Ecto neural progenitor cell (in vitro differentiated cells): ENCODE measurements around the gene CCDC92B.

Source experiments
- DNase-seq: peaks from one replicate; pipeline ENCODE4 v3.0.0-alpha.2; 2018; ENCODE audit warnings: low spot score

Gene CCDC92B

DNA sequence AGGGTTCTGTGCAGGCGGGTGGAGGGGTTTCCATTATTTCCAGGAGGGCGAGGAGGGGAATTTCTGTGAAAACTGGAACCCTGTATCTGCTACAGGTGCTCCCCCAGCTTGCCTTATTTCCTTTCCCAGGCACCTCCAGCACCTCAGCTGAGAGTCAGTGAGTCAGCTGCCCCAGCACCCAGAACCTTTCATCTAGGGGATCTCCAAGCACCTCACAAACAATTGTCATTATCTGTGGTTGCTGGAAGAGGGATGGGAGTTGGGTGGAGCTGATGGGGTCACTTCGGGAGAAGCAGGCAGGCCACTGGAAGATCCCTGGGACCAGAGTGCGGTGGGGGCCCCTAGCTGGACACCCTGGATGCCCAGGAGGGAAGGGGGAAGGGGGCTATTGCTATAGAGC is 27.8 kb downstream of the CCDC92B start:
- no peak for DNase-seq

DNA sequence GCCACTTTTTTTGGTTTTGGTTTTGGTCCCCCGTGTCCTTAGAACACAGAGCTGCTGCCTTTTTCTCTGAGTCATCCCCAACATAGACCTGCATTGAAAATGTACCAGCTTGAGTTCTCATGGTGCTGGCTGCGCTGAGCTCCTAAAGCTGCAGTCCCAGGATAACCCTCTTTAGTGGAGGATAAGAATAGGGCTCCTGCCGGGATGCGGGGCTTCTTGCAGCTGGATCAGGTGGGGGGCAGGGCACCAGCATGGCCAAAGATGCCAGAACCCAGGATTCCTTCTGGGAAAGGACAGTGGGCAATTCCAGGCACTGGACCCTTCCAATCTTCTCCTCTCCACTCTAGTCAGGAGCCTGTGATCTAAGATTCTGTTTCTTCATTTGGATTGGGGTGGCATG is 29.6 kb downstream of the CCDC92B start:
- no peak for DNase-seq

DNA sequence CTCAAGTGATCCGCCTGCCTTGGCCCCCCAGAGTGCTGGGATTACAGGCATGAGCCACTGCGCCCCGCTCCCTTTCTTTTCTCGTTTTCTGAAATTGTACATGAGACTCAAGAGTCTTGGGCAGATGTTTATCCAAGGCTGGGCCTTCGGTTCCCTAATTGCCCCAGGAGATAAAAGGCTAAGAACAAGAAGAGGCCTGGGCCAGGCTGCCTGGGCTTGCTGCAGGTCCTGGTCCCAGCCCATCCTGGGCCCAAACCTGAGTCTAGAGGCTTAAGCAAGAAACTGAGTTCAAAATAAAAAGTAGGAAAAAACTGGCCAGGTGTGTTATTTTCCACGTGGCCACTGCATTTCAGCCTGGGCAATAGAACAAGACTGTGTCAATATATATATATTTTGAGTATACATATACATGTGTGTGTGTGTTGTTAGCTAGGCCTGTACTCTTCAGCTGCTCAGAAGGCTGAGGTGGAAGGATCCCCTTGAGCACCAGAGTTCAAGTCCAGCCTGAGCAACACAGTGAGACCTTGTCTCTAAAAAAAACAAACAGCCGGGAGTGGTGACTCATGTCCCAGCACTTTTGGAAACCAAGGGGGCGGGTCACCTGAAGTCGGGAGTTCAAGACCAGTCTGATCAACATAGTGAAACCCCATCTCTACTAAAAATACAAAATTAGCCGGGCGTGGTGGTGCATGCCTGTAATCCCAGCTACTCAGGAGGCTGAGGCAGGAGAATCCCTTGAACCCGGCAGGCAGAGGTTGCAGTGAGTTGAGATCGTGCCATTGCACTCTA is 31.1 kb downstream of the CCDC92B start:
- no peak for DNase-seq

DNA sequence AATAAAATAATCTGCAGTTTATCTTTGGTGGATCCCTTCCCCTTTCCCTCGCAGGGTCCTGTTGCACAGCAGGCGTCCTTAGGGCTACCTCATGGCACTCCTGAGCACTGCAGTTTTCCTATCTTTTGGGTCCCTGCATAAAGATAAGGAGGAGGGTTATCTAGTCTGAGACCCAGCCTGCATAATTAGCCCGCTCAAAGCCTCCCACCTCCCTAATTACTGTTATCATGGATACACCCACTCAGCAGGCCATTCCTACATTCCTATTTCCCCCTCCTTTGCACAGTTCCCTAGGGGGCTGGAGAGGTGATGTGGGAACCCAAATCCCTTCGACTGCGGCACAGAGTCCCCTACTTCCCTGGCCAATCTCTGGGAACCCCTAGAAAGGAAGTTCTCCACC is 32.8 kb downstream of the CCDC92B start:
- DNase-seq: no peak

DNA sequence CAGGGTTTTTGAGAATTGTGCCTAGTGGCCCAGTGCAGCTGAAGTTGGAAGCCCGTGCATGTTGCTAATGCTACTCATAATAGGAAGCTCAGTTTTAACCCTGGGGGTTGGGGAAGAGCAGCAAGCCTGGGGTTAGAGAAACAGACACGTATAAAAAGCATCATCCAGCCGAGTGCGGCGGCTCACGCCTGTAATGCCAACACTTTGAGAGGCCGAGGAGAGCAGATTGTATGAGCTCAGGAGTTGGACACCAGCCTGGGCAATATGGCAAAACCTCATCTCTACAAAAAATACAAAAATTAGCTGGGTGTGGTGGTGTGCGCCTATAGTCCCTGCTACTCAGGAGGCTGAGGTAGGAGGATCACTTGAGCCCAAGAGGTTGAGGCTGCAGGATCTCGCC is 35.6 kb downstream of the CCDC92B start:
- no peak for DNase-seq

DNA sequence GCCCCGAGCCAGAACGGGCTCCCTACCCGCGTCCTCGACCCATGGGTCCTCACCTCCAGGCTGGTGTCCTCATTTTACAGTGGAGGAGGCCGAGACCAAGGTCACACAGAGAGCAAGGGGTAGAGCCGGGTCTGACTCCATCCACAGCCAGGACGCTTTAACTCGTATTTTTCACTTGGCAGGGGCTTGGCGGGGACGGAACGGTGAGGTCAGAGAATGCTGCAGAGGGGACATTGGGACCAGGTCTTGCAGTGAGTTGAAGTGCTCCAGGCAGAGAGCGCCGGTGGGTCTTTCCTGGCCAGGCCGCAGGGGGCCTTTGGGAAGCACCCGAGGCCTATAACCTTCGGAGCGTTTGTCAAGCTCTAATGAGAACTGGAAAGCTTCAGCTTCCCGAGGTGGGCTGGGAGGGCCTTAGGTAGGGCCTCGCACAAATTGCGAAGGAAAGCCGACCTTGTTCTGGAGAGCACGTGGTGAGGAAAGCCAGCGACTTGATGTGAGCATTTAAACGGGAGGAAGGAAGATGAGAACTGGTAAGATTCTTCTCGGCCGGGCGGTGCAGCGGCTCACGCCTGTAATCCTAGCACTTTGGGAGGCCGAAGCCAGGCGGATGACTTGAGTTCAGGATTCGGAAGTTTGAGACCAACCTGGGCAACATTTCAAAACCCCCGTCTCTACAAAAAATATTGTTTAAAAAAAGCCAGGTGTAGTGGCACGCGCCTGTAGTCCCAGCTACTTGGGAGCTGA is 37.0 kb downstream of the CCDC92B start:
- DNase-seq: no peak

DNA sequence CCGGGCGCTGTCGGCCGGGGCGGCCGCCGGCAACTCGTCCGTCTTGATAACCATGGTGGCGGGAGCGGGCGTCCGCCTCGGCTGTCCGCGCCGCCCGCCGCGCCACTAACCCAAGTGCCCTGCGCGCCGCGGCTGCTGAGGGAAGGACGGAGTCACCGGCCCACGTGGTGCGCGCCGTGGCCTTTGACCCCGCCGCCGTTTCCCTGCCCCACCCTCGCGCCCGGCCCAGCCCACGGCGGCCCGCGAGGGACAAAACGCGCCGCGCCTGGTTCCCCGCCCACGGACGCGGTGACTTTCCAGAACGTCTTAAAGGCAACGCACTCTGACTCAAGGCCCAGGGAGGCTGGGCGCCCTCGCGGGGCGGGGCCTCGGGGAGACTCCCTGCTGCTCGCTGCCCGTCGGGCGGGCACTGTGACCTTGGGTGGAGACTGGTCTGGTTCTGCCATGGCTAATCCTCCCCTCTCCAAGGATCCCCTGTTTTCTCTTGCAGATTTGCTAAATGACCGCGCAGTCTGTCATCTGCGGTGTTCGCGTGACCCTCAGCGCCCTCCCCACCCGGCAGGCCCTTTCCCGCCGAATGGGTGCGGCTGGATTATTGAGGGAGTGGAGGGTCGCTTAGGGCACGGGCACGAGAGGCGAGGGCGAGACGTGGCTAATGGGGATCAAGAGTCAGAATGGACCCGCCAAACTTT is 37.7 kb downstream of the CCDC92B start, which contains the start of gene CLUH:
Gene CLUH, minus strand, starts transcription at position 157 of the 692 bp plus-strand sequence. Its CDS starts 103 bp downstream, at position 54.
- peak; percentile 92 for DNase-seq

DNA sequence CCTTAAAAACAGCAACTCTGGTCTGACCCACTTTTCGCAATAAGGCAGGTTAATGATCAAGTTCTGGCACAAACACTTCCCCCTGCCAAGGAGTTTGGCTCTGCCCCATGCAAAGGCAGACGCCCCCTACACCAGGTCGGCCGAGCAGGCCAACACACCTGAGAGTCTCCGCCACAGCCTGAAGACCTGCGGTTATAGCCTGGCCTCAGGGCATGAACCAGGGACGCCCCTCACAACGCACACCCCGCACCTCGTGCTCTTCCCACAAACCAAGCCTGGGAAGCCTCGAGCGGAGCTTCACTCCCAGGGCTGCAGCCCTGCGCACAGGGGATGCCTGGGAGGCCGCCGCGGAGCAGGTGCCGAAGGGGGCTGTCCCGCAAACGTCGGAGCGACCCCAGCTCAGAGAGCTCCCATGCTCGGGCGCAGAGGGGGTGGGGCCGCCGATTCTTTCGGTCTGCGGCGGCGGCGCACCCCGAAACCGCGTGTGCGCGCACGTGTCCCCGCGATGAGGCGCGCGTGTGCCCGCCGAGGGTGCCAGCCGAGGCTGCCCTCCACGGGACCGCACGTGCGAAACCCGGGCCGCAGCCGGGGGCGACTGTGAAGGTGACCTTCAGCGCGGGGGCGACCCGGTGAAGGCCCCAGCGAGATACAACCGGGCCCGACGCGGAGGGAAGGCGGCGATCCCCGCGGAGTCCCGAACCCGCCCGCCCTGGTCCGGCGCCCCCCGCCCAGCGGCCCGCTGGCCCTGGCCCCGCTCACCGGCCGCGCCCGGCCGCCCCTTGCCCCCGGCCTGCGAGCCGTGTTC is 38.4 kb downstream of the CCDC92B start:
- no peak for DNase-seq

DNA sequence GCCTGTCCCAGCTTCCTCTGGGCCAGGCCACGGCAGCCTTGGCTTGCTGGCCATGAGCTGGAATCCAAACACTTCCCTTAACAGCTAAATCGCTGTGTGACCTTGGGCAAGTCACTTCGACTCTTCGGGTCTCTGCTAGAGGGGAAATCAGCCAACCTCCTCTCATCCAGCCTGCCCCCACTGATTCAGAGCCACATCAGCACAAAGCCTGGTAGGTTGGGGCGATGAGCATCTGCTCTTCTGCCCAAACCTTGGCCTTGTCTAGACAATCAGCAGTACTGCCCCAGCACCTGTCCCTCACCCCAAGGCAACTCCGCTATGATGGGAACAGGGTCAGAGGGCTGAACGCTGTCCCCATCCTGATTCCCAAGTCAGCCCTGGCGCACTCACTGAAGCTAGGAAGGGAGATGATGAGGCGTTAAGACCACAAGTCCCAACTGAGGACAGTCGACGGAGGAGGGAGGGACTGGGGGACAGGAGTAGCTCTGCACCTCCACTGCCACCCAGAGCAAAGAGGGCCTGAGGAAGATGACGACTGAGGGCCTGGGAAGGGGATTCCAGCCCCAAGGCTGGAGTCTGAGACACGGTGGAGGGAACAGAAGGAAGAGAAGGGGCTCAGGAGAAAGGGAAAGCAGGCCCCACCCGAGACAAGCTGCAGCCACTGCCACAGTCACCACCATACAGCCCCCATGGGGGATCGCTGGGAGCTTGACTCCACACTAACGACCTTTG is 39.2 kb downstream of the CCDC92B start:
- DNase-seq: no peak

DNA sequence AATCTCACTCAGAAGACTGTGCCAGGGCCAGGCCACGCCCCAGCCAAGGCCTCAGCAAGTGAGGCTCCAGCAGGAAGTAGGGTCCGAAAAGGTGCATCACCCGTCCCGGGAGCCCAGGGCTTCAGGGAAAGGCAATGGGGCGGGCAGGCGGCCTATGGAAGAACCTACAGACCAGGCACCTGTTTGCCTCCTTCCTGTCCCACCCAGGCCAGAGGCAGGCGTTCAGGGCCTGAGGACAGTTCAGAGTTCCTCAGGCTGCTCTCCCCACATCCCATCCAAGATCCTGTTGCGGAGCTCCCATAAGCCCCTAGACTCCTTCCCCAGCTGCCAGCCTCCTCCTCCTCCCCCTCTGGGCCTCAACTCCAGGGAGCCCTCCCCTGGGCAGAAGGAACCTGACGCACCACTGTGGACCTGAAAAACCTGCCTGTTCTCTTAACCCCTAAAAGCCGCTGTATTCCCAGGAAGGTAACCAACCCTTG is 40.2 kb downstream of the CCDC92B start:
- no peak for DNase-seq

DNA sequence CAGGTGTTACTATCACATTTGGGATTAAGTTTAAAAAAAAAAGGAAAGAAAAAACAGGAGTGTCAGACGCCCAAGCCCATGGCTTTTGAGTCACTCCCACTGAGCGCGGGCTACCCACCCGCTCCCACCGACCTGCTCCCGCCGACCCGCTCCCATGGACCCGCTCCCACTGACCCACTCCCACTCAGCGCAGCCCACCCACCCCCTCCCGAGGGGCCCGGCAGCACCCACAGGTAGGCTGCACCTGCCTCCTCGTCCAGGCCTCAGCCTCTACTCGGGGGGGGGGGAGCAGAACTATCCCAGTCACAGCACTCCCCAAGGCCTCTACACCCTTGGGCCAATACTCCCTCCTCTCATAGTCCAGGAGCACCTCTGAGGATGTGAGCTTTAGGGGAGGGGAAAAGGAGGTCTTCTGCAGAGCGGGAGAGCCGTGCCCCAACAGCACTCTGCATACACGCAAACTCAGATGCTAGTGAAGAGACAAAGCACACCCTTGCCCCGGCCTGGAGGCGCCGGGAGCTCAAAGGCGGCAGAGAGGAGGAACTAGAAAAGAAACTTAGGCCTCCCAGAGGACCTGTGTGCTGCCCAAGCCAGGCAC is 40.8 kb downstream of the CCDC92B start:
- DNase-seq: no peak

DNA sequence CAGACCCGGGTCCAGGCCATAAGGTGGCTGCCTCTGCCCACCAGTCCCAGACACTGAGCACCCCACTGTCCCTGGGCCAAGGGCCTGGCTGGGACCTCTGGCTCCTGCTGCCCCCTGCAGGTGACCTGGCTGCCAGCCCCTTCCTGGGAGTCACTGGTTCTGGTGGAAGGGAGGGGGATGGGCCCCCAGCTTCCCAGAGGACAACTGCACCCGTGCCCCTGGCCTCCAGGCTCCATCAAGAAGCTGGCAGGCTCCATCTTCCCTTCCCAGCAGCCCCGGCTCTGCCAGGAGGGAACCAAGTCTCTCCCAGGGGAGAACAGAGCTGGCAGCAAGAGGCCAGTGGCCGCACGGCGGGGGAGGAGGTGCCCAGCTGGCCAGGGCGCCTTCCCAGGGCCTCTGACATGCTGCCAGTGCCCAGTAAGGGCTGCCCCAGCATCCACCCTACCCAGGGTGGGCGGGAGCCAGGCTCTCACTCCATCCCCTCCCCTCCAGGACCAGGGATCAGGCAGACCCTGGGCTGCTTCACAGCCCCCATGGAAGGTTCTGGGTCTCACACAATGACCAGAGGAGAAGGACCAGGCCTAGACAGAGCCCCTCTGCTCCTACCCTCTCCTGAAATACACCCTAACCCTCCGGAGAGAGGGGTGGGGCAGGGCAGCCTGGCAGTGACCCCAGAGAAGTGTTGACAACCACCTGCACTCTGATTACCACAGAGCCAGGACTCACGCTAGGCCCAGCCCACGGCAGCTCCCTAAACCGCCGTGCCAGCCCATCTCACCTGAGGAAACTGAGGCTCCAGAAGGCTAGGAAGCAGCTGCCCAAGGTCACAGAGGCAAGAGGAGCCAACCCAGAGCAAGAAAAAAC is 41.5 kb downstream of the CCDC92B start:
- peak; percentile 79 for DNase-seq

DNA sequence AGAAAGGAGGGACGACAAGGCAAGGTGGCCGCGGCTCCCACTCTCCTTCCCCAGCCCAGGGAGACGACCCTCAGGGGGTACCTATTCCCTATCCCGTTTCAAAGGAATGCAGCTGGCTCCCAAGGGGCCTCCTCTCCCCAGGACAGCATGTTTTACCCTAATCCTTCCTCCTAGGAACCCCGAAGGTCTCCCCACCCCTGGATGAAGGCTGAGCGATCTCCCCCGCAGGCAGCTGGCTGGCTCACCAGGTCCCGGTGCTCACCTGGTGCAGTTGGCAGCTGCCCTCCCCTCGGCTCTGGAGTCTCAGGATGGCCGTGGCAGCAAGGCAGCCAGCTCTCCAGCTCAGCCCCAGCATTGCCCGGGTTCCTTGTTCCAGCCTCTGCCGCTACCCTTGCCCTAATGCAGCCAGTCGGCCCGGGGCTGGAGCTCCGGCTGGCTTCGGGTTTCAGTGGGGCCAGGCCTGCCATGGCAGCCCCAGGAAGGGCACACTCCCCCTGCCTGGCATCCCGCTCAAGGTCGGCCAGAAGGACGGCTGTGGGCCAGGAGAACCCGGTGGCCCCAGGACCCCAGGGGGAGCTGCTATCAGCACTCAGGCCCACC is 42.4 kb downstream of the CCDC92B start:
- no peak for DNase-seq

DNA sequence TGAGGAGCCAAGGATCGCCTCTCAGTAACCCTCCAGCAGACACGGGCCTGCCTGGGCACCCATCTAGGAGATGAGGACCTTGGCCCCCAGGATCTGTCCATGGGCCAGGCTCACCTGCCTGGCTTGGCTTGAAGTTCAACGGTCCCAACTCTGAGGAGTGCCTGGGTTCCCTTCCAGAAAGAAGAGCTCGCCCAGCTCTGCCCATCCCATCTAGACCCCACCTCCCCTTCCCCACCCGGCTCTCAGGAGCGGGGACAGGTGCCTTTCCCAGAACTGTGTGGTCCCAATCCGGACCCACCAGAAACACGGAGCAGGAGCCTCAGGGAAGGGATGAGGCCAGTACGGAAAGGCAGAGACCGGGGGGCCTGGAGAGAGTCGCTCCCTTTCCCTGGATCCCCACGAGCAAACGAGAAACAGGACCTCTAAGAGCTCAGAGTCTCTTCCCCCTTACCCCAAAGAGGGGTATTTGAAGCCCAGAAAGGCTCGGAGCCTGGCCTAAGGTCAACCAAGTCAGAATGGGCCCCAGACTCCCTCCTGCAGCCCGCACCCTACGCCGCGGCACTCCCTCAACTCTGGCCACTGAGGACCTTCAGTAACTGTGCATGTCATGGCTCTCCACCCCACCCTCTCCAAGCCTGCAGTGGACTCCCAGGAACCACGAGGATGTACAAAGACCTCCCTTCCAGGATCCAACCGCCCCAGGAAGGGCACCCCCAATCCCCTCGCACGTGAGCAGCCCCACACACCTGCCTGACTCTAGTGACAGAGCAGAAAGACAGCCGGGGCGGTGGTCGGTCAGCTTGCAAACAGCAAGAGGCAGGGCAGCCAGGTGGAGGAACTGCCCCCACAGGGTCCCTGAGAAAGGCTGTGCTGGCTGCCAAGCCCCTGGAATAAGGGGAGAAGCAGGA is 43.3 kb downstream of the CCDC92B start:
- no peak for DNase-seq

DNA sequence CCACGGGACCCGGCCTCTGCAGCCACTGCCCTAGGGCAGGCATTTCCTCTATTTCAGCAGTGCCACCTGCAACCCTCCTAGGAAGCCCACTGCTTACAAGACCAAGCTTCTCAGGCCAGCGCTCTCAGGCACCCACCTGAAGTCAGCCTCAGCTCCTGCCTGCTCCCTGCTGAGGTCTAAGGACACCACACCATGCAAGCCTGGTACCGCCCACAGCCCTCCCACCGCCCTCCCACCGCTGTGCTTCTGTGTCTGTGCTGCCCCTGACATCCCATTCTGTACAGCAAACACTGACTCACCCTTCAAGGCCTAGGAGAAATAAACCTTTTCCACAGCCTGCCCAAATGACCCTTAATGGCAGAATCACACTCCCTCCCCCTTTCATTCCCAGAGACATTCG is 44.2 kb downstream of the CCDC92B start:
- no peak for DNase-seq

DNA sequence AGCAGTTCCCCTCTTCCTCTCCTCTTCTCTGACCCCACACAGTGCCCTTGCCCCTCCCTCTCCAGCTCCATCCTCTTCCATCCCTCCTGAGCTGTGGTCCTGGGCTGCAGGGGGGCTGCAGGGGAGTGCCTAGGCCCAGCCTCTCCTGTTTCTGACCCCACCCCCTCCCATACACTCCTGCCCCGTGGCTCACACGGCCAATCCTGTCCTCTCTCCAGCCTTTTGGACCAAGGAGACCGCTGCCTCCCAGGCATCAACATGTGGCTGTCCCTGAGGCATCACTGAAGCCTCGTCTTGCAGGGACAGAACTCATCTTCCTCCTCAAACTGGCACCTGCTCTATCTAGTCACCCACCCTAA is 44.6 kb downstream of the CCDC92B start:
- no peak for DNase-seq

DNA sequence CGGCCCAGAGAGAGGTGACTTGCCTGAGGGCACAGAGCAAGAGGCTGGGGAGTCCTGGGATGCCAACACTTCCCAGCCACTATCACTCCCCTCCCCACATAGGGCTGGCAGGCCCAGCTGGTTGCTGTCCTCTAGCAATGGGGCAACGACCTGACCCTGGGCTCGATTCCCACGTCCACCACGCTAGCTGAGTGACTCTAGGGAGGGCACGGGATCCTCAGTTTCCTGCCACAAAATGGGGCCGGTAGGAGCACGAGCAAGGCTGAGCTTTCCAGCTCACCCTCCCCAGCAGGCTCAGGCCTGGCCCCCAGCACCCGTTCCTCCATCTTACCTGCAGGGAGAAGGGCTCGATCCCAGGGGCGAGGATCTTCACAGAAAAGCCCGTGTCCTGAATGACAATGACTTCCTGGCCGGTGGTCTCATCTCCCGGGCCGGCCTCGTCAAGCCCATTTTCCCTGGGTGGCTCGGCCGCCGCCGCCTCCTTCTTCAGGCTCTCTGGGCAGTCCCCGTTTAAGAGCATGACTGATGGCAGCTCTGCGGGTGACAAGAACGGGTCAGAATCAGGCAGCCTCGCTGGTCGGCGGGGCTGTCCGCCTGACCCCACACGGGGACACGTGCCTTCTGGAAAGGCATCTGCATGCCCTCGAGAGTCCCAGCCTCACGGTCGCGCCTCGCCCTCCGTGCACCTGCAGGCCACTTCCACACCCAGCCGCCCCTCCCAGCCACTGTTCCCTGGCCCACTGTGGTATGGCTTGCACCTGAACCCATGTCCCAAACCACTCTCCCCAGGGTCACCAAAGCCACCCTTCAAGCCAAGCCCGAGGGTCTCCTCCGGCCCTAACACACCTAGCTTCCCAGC is 45.2 kb downstream of the CCDC92B start:
- DNase-seq: no peak
